Neural progenitor cell (in vitro differentiated cells): ENCODE results near the gene CREB5. TPM values are rescaled to one million over a fixed set of nuclear protein-coding genes. Genes with fewer than 3 reads are reported as not detected.

ENCODE experiments used
- DNase-seq: peaks from one replicate; pipeline ENCODE4 v3.0.0-alpha.2; 2016; ENCODE audit warnings: low spot score
- H2AFZ ChIP-seq: fragments of 200-600 bp; sonication (generic); replicated peaks from 2 replicates; pipeline ENCODE4 v1.6.1; 2016; ENCODE audit warnings: antibody characterized with exemption
- H3F3A ChIP-seq: fragments of 200-600 bp; sonication (generic); 2 replicates; pipeline ENCODE4 v1.6.1; 2016; ENCODE audit warnings: antibody characterized with exemption, low read depth
- H3K27ac ChIP-seq: fragments of 200-600 bp; sonication (generic); 2 replicates; pipeline ENCODE4 v1.5.1; 2016; ENCODE audit warnings: mild to moderate bottlenecking
- H3K27me3 ChIP-seq: fragments of 200-600 bp; sonication (generic); 2 replicates; pipeline ENCODE4 v1.6.1; 2016; ENCODE audit warnings: mild to moderate bottlenecking, moderate library complexity
- H3K36me3 ChIP-seq: fragments of 200-600 bp; sonication (generic); 2 replicates; pipeline ENCODE4 v1.5.1; 2016
- H3K4me1 ChIP-seq: fragments of 200-600 bp; sonication (generic); 2 replicates; pipeline ENCODE4 v1.6.1; 2016; ENCODE audit warnings: mixed run types
- H3K4me2 ChIP-seq: fragments of 200-600 bp; sonication (generic); 2 replicates; pipeline ENCODE4 v1.6.1; 2016
- H3K4me3 ChIP-seq: fragments of 200-600 bp; sonication (generic); 2 replicates; pipeline ENCODE4 v1.5.1; 2016
- H3K79me2 ChIP-seq: fragments of 200-600 bp; sonication (generic); 2 replicates; pipeline ENCODE4 v1.6.1; 2016; ENCODE audit warnings: low read depth
- H3K9ac ChIP-seq: fragments of 200-600 bp; sonication (generic); 2 replicates; pipeline ENCODE4 v1.6.1; 2016
- H3K9me3 ChIP-seq: fragments of 200-600 bp; sonication (generic); 2 replicates; pipeline ENCODE4 v1.5.1; 2016; ENCODE audit warnings: low read depth
- H4K20me1 ChIP-seq: fragments of 200-600 bp; sonication (generic); 2 replicates; pipeline ENCODE4 v1.6.1; 2016; ENCODE audit warnings: low read depth
- H3K27ac Mint-ChIP-seq: 3 replicates; pipeline ENCODE4 v1.8.0; 2021; ENCODE audit warnings: mixed read lengths
- H3K27me3 Mint-ChIP-seq: 2 replicates; pipeline ENCODE4 v1.8.0; 2022; ENCODE audit warnings: low read depth, mild to moderate bottlenecking, inconsistent platforms, moderate library complexity, mixed read lengths; ENCODE audit not compliant: insufficient read depth
- H3K36me3 Mint-ChIP-seq: 3 replicates; pipeline ENCODE4 v1.8.0; 2021; ENCODE audit warnings: mixed read lengths
- H3K4me1 Mint-ChIP-seq: 3 replicates; pipeline ENCODE4 v1.8.0; 2021; ENCODE audit warnings: mixed read lengths
- H3K4me3 Mint-ChIP-seq: 3 replicates; pipeline ENCODE4 v1.8.0; 2021; ENCODE audit warnings: mild to moderate bottlenecking, moderate library complexity, mixed read lengths
- H3K9me3 Mint-ChIP-seq: 3 replicates; pipeline ENCODE4 v1.8.0; 2020; ENCODE audit warnings: mixed read lengths
- CTCF ChIP-seq: fragments of 200-600 bp; sonication (generic); IDR thresholded peaks from 2 replicates; pipeline ENCODE4 v1.5.1; 2017; ENCODE audit warnings: antibody characterized with exemption, mild to moderate bottlenecking
- EZH2 ChIP-seq: fragments of 200-600 bp; sonication (generic); IDR thresholded peaks from 2 replicates; pipeline ENCODE4 v1.6.1; 2017; ENCODE audit warnings: antibody characterized with exemption, mild to moderate bottlenecking, moderate library complexity
- EZH2phosphoT487 ChIP-seq: fragments of 200-600 bp; sonication (generic); IDR thresholded peaks from 2 replicates; pipeline ENCODE4 v1.6.1; 2017; ENCODE audit warnings: antibody characterized with exemption
- total RNA-seq: library from RNA; depleted of rRNA; stranded (reverse); fragments of >200 nt; gene quantifications from 2 replicates; pipeline ENCODE4 v1.2.3, GENCODE V29; 2015; ENCODE audit warnings: low replicate concordance

The CREB5 gene
- total RNA-seq, 1 donor from 2014 or later: 1.2 TPM

DNA sequence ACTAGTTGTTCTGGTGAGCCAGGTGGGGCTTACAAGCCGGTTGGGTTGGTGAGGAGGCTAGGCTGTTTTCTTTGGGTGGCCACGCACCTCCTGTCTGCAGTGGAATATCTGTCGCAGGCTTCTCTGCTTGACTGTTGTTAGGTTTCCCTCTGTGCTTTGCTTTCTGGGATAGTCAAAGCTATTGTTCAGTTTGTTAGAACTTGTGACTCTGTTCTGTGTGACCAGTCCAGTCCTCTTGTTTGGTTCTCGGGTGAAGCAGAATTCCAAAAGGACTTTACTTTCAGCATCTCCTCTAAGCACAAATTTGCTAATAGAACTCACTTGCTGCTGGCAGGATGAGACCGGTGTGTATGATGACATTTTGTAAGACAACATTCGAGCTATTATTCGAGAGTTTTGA lies 105.3 kb downstream of the CREB5 start:
- Mint-ChIP-seq H3K4me1 (peaks cover 29% of the 10 kb centered on the region), H3K36me3 (no peaks in the 10 kb centered on the region), H3K27me3 (peaks cover 4% of the 10 kb centered on the region), H3K9me3 (no peaks in the 10 kb centered on the region), H3K4me3 (no peak overlapping the region), H3K27ac (no peak overlapping the region)
- no peaks in the 10 kb centered on the region for H3K36me3 ChIP-seq
- H3F3A ChIP-seq: peaks cover 11% of the 10 kb centered on the region
- no peak overlapping the region for H3K9ac ChIP-seq
- TF ChIP-seq EZH2: no peak
- TF ChIP-seq EZH2phosphoT487: no peak
- TF ChIP-seq CTCF: no peak
- DNase-seq: no peak
- no peaks in the 10 kb centered on the region for H4K20me1 ChIP-seq
- H3K4me3 ChIP-seq: no peak overlapping the region
- H3K4me2 ChIP-seq: peak overlapping the region; percentile 67
- no peaks in the 10 kb centered on the region for H3K9me3 ChIP-seq
- H3K27me3 ChIP-seq: no peaks in the 10 kb centered on the region
- no peaks in the 10 kb centered on the region for H3K79me2 ChIP-seq
- no peak overlapping the region for H3K27ac ChIP-seq
- H3K4me1 ChIP-seq: peaks cover 22% of the 10 kb centered on the region
- H2AFZ ChIP-seq: peak overlapping the region; percentile 38

DNA sequence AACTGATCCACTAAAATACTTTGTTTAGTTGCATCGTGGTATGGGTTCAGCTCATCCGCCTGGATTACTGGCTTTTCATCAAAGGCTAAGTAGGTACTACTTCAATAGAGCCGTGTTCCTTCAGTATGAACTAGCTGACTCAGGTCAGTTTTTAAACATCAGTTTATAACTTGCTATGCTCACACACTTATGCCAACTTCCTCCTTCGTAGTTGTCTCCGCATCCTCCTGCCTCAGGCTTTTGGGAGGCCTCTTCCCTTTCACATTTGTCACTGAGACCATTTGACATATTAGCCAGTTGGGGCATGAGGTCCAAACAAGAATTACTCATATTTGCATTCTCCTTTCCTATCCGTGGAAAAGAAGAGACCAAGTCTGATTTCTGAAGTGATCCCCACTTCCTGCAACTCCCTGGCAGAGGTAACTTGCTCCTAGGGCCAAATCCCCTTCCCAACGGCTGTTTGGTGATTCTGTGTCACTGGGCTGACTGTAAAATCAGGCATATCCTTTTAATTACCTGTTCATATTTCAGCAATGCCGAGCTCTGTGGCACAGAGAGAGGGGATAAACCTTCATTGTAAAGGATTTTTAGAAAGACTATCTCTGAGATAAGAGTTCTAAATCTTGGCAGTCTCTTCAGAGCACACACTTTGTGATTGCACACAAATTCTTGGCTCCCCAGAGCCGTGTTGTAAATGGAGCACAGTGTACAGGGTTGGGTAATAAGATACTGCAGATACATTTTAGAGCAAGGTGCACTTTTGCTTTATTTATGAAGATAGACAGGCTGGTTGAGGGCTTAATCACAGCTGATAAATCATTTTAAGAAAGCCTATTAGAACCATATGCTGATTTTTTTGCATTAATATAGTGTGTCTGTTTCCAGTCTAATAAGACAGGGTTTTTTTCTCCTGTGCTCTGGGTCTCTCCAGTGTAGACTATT lies 108.0 kb downstream of the CREB5 start:
- TF ChIP-seq EZH2phosphoT487: no peak
- TF ChIP-seq EZH2: no peak
- no peak for TF ChIP-seq CTCF
- Histone ChIP-seq H3K4me1 (peaks cover 22% of the 10 kb centered on the region), H4K20me1 (no peaks in the 10 kb centered on the region), H3K79me2 (no peaks in the 10 kb centered on the region), H3K27me3 (no peaks in the 10 kb centered on the region), H3K9ac (no peak overlapping the region), H3K9me3 (no peaks in the 10 kb centered on the region), H3K36me3 (no peaks in the 10 kb centered on the region), H3K27ac (no peak overlapping the region), H3F3A (peaks cover 11% of the 10 kb centered on the region), H3K4me2 (no peak overlapping the region), H3K4me3 (no peak overlapping the region), H2AFZ (peak overlapping the region; percentile 26)
- no peak for DNase-seq
- Mint-ChIP-seq H3K9me3 (no peaks in the 10 kb centered on the region), H3K4me1 (peaks cover 17% of the 10 kb centered on the region), H3K27ac (no peak overlapping the region), H3K4me3 (no peak overlapping the region), H3K36me3 (no peaks in the 10 kb centered on the region), H3K27me3 (peaks cover 4% of the 10 kb centered on the region)

- Histone ChIP-seq H3K79me2 (no peaks in the 10 kb centered on the region), H3K27ac (no peak overlapping the region), H3K4me1 (no peaks in the 10 kb centered on the region), H3F3A (no peaks in the 10 kb centered on the region), H3K9me3 (no peaks in the 10 kb centered on the region), H3K4me2 (no peak overlapping the region), H3K4me3 (no peak overlapping the region), H4K20me1 (no peaks in the 10 kb centered on the region), H3K9ac (no peak overlapping the region), H2AFZ (no peak overlapping the region), H3K27me3 (no peaks in the 10 kb centered on the region), H3K36me3 (no peaks in the 10 kb centered on the region)
- TF ChIP-seq CTCF: no peak
- no peak for TF ChIP-seq EZH2phosphoT487
- no peak for TF ChIP-seq EZH2
- no peaks in the 10 kb centered on the region for H3K9me3 Mint-ChIP-seq
- no peak overlapping the region for H3K4me3 Mint-ChIP-seq
- H3K27ac Mint-ChIP-seq: no peak overlapping the region
- no peaks in the 10 kb centered on the region for H3K27me3 Mint-ChIP-seq
- DNase-seq: no peak
- no peaks in the 10 kb centered on the region for H3K4me1 Mint-ChIP-seq
- H3K36me3 Mint-ChIP-seq: no peaks in the 10 kb centered on the region
Observed at GRCh38 chr7:28524978-28525377, 112.7 kb downstream of the CREB5 start.
